Left ventricle myocardium inferior (tissue), 1 donor: ENCODE data around the gene MYOM1. TPM values are rescaled to one million over a fixed set of nuclear protein-coding genes. Genes with fewer than 3 reads are reported as not detected.

Experiments
- DNase-seq: peaks from one replicate; pipeline ENCODE4 v3.0.0-alpha.2; 2020
- H3K27ac ChIP-seq: fragments of 200-600 bp; replicated peaks from 2 replicates; pipeline ENCODE4 v1.8.0; 2021
- H3K27me3 ChIP-seq: fragments of 200-600 bp; 2 replicates; pipeline ENCODE4 v1.8.0; 2021; ENCODE audit warnings: low read depth
- H3K36me3 ChIP-seq: fragments of 200-600 bp; 2 replicates; pipeline ENCODE4 v1.8.0; 2021
- H3K4me1 ChIP-seq: fragments of 200-600 bp; 2 replicates; pipeline ENCODE4 v1.8.0; 2021
- H3K4me3 ChIP-seq: fragments of 200-600 bp; 2 replicates; pipeline ENCODE4 v1.8.0; 2021; ENCODE audit warnings: mild to moderate bottlenecking, moderate library complexity
- H3K9me3 ChIP-seq: fragments of 200-600 bp; replicated peaks from 2 replicates; pipeline ENCODE4 v1.8.0; 2021
- intact Hi-C: fragments of 100-400 bp; cut with micrococcal nuclease; formaldehyde crosslinking; loops from one replicate; pipeline ENCODE4 v1.11.0; 2022
- total RNA-seq: library from RNA; stranded (reverse); fragmentation: NEBNext Ultra II Directional; extraction: Animal tissue kit (Norgen Biotek cat#: 25700); gene quantifications from one replicate; pipeline ENCODE4 v1.2.1, GENCODE V29; 2021
- TF ChIP-seq, protein P1 (sequence below): fragments of 200-600 bp; IDR thresholded peaks from 2 replicates; pipeline ENCODE4 v1.8.0; 2021; ENCODE audit warnings: antibody characterized with exemption, mild to moderate bottlenecking, borderline replicate concordance
- donor health status: DM: no; HTN: yes; CAD: no; lungs with severe emphysema.

MYOM1 gene
- total RNA-seq, 1 donor from 2014 or later = 667 TPM

- H3K27me3 ChIP-seq = no peaks in the 10 kb centered on the region
- H3K4me3 ChIP-seq = no peak overlapping the region
- H3K9me3 ChIP-seq = no peaks in the 10 kb centered on the region
- DNase-seq = no peak
- H3K36me3 ChIP-seq = peaks cover 64% of the 10 kb centered on the region
- no peaks in the 10 kb centered on the region for H3K4me1 ChIP-seq
- H3K27ac ChIP-seq = no peak overlapping the region
- TF ChIP-seq, protein P1, sequence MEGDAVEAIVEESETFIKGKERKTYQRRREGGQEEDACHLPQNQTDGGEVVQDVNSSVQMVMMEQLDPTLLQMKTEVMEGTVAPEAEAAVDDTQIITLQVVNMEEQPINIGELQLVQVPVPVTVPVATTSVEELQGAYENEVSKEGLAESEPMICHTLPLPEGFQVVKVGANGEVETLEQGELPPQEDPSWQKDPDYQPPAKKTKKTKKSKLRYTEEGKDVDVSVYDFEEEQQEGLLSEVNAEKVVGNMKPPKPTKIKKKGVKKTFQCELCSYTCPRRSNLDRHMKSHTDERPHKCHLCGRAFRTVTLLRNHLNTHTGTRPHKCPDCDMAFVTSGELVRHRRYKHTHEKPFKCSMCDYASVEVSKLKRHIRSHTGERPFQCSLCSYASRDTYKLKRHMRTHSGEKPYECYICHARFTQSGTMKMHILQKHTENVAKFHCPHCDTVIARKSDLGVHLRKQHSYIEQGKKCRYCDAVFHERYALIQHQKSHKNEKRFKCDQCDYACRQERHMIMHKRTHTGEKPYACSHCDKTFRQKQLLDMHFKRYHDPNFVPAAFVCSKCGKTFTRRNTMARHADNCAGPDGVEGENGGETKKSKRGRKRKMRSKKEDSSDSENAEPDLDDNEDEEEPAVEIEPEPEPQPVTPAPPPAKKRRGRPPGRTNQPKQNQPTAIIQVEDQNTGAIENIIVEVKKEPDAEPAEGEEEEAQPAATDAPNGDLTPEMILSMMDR = no peak
- intact Hi-C loops = no loop called here
Observed at GRCh38 chr18:3110034-3110752, 109.6 kb downstream of the MYOM1 start.

DNA sequence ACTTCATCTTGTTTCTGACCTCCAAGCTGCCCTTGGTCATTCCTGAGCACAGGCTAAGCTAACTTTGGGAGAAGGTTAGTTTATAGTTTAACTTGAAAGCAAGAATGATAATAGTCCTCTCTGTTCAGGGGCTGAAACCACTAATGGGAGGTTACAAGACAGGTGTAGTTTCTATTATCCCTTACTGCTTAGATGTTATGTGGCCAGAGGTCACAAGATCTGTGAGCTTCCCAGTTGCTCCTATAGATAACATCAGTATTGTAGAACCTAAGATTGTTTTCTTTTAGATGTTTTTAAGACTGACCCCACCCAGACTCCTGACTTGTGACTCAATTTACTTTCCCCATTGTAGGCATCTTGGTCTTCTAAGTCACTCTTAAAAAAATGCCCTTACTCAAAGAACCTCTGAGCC lies 112.0 kb downstream of the MYOM1 start:
- Histone ChIP-seq H3K9me3 (no peaks in the 10 kb centered on the region), H3K36me3 (peaks cover 63% of the 10 kb centered on the region), H3K27ac (peak overlapping the region; percentile 19), H3K4me3 (no peak overlapping the region), H3K27me3 (no peaks in the 10 kb centered on the region), H3K4me1 (peaks cover 18% of the 10 kb centered on the region)
- no peak for DNase-seq
- intact Hi-C loops = no loop called here
- TF ChIP-seq, protein P1 = no peak

DNA sequence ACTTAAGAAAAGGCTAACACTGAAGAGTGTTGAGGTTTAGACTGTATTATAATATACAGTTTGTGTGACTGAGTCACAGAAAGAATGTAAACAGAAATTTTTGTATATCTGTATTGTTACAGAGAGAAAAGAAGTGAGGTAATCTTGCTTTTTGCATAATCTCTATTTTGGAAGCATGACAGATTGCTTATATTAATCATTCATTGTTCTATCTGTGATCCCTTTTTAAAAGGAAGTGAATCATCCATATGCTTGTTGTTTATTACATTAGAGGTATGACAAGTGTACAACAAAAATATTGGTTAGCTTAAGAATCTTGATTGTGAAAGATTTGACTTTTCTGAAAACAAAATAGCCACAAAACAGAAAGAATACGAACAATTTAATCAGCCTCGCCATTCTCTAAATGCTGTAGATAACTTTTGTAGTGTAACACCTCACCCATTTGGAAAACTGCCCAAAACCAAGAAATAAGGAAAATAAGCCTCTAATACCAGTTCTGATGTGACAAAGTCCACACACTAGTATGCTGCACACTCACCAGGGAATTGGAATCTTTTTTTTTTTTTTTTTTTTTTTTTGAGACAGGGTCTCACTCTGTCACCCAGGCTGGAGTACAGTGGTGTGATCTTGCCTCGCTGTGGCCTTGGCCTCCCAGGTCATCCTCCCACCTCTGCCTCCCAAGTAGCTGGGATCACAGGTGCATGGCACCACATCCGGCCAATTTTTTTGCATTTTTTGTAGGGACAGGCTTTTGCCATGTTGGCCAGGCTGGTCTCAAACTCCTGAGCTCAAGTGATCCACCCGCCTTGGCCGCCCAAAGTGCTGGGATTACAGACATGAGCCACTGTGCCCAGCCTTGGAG lies 115.3 kb downstream of the MYOM1 start:
- H3K4me3 ChIP-seq = no peak overlapping the region
- H3K36me3 ChIP-seq = peaks cover 64% of the 10 kb centered on the region
- no peaks in the 10 kb centered on the region for H3K9me3 ChIP-seq
- peaks cover 22% of the 10 kb centered on the region for H3K4me1 ChIP-seq
- H3K27me3 ChIP-seq = no peaks in the 10 kb centered on the region
- H3K27ac ChIP-seq = peak overlapping the region; percentile 38
- intact Hi-C loops = no loop called here
- DNase-seq = no peak
- TF ChIP-seq, protein P1 = no peak

DNA sequence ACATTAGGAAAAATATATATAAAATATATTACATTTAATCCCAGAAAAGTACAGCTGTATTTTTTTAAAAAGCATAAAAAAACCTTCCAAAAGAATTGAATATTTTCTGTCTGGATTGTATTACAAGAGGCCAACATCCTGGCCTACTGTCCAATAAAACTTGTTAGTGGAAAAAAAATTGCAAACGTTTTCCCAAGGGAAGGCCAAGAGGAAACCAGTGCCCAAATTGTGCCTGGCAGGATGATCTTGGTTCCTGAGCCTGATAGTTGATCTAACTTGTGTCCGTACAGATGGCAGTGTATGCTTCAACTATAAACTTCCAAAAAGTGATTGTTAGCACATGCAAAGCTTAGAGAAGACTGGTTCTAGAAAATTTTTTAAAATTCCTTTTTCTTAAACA lies 116.2 kb downstream of the MYOM1 start:
- DNase-seq = no peak
- H3K27ac ChIP-seq = no peak overlapping the region

GRCh38 chr18:3102983-3103382 lies 116.8 kb downstream of the MYOM1 start:
- TF ChIP-seq, protein P1 = no peak
- Histone ChIP-seq H3K27ac (no peak overlapping the region), H3K4me3 (no peak overlapping the region), H3K36me3 (peaks cover 64% of the 10 kb centered on the region), H3K27me3 (no peaks in the 10 kb centered on the region), H3K9me3 (no peaks in the 10 kb centered on the region), H3K4me1 (peaks cover 22% of the 10 kb centered on the region)
- intact Hi-C loops = no loop called here
- DNase-seq = no peak

More for the DNA sequence above, 116.2 kb downstream of the MYOM1 start:
- Histone ChIP-seq H3K27me3 (no peaks in the 10 kb centered on the region), H3K9me3 (no peaks in the 10 kb centered on the region), H3K4me3 (no peak overlapping the region), H3K4me1 (peaks cover 22% of the 10 kb centered on the region), H3K36me3 (peaks cover 64% of the 10 kb centered on the region)
- intact Hi-C loops = no loop called here
- TF ChIP-seq, protein P1 = no peak
